NCI-H524 (cell line): Measurements from ENCODE around the gene NAGLU.

Source experiments
- DNase-seq, 2 experiments: peaks; one replicate each; lab custom pipeline; 2025; lab: John Stamatoyannopoulos, UW

The NAGLU gene

DNA sequence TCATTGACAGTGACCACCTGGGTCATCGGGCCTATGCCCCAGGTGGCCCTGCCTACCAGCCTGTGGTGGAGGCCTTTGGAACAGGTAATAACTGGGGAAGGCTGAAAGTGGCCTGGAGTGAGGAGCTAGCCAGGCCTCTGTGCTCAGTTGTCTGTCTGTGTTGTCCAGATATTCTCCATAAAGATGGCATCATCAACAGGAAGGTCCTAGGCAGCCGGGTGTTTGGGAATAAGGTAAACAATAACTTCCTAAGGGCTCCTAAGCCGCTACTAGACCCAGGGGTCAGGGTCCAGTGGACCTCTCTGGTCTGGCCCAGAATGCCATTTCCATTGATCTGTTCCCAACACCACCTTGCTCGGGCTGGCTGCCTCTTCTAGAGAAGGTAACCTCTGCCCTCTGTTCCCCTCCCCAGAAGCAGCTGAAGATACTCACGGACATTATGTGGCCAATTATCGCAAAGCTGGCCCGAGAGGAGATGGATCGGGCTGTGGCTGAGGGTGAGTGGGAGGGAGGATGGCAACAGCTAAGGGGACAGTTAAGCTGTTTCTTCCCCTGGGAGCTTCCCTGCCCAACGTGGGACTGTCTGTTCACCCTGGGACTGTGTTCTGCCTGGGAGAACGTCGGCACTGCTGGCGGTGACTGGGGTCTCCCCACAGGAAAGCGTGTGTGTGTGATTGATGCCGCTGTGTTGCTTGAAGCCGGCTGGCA is 28.9 kb downstream of the NAGLU start:
- no peak for DNase-seq

GRCh38 chr17:42565523-42566214 is 29.6 kb downstream of the NAGLU start:
- no peak for DNase-seq

GRCh38 chr17:42566215-42566882 is 30.3 kb downstream of the NAGLU start:
- DNase-seq = no peak

GRCh38 chr17:42566883-42567573 is 31.0 kb downstream of the NAGLU start, which contains the start of gene MLX:
Gene MLX, plus strand, starts transcription at chr17:42567100. Its CDS starts 25 bp downstream, at chr17:42567125.
- peak; percentile 92 to 96 for DNase-seq

DNA sequence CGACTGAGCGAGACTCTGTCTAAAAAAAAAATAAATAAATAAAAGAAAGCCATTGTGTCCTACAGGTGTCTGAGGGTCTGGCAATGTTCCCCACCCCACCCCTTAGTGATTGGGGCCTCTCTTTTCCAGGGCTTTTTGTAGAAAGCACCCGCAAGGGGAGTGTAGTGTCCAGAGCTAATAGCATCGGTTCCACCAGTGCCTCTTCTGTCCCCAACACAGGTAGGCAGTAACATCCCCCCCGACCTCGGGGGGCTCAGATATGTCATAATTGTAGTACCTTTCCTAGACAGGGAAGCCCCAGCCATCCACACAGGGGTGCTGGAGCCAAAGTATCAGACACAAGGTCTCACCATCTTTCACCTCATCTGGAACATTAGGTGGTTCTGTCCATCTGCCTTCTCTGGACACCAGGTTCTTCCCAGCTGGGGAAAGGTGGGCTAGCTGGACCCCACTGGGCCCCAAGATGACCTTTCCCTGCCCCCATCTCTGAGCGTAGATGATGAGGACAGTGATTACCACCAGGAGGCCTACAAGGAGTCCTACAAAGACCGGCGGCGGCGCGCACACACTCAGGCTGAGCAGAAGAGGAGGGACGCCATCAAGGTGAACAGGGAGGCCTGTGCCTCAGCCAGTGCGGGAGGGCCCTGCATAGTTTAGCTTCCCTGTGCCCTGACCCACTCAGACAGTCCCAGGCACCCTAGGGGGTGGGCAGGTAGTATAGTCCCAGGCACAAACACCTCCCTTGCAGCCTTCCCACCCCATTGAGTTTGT is 32.5 kb downstream of the NAGLU start:
- DNase-seq = no peak

DNA sequence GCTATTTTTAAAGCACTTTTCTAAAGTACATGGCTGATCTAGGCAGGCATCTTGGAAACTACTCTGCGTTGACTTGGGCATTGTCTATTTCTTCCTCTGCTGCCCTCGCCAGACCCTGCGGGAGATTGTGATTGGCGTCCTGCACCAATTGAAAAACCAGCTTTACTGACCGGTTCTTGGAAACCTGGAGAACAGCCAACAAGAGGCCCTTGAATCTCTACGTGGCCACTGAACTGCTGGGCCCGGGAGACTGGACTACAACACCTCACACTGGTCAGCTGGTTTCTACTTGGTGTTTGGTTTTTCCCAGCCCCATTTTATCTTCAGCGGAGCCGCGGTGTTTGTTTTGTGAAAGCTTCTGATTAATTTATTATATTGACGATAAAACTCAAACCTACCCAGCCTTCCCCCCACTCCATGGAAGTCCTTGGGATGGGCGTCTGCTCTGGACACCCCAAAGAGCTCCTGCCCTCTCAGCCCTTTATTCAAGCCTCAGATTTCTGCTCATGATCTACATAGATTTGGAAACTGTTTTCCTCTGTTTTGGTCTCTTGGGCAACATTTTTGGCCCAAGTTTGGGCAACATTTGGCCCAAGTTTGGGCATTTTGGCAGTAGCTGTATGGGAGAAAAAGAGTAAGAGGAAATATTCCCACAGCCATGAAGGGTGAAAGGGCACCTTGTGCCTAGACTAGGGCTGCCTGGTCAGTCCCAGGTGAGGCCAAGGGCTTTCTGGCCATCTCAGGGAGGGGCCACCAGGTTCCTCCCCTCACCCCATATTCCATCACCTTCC is 35.6 kb downstream of the NAGLU start:
- DNase-seq = no peak

DNA sequence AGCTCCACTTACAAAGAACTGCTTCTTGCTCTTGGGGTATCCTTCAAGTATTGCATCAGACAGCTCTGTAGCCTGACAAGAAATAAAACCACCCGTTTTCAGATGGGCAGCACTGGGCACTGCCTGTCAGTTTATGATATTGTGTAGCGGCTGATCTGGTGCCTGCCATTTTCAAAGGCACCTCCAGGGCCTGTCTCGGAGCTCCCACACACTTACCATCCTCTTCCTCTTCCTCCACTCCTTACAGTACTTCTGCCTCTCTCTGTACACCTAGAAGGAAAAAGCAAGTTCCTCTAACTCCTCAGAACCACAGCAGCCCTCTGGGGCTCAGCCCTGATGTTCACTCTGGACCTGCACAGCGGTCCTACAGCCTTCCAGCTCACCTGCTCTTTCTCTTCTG is 37.1 kb downstream of the NAGLU start:
- no peak for DNase-seq

- no peak for DNase-seq
These were observed 38.4 kb downstream of the NAGLU start for GRCh38 chr17:42574463-42574862.

DNA sequence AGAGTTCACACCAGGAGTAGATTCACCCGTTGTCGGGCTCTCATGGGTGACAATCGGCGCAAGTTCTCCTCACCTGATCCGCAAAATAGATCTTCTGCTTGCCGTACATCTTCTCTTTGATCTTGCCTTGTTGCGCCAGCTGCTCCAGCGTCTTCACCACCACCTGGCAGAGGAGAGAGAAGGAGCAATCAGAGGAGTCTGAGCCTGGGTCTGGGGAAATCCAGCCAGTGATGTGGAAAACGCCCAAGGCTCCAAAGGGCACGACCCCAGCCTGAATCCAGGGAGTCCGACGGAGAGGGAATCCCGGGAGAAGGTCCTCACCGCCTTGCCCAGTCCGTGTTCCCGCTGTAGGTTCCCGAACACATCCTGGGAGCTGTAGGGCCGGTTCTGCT is 41.1 kb downstream of the NAGLU start:
- peak; percentile 19 to 45 for DNase-seq

DNA sequence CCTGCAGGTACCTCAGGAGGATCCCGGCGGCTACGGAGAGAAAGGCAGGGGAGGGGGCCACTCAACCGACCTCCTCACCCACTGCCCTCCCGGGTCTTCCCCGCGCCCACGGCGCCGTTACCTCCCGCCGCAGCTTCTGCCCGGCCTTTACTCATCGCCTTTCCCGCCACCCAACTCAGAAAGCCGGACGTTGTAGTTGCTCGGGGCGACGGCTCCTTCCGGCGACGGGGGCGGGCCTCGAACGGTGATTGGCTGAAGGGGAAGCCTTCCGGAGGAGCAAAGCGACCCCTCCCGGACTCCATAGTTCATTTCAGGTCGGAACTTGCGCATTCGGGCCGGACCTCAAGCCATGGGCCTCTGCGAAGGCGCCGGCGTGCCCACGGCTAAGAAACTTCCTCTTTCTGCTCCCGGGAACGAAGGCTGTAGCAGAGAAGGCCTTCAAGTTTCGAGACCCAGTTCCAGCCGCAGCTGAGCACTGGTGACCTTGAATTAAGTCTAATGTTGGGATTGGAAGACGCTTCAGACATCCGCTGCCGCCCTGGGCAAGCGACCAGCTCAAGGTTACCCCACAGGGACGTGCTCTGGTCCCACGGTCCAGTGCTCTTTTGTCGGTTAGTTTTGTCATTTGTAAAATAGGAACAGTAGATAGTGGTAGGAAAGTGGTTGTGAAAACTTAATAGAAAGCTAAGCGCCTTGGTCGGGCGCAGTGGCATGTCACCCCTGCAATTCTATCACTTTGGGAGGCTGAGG is 41.7 kb downstream of the NAGLU start, which contains the start of gene PSMC3IP:
PSMC3IP (minus strand) TSS at position 198 of the 750 bp plus-strand sequence; CDS start at position 155, 43 bp downstream.
- peak; percentile 88 to 94 for DNase-seq

DNA sequence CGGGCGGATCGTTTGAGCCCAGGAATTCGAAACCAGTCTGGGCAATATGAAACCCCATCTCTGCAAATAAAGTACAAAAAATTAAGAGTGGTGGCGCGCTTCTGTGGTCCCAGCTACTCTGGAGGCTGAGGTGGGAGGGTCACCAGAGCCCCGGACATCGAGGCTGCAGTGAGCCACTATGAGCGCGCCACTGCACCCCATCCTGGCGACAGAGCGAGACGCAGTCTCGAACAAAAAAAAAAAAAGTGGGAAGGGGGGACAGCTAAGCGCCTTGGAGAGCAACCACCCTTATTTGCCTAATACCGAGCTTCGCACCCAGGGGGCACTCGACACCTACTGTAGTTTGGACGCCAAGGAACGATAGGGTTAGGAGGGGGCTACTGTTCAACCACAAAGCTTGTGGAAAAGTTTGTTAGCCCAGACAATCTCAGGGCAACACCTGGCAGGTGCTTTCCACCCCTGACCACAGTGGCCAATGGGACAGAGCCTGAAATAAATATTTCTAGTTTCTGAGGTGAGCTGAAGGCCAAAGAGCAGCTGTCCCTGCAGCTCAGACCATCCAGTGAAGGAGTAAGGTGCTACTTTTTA is 42.3 kb downstream of the NAGLU start:
- peak; percentile 76 to 92 for DNase-seq

GRCh38 chr17:42579794-42580551 is 43.9 kb downstream of the NAGLU start:
- DNase-seq = no peak

DNA sequence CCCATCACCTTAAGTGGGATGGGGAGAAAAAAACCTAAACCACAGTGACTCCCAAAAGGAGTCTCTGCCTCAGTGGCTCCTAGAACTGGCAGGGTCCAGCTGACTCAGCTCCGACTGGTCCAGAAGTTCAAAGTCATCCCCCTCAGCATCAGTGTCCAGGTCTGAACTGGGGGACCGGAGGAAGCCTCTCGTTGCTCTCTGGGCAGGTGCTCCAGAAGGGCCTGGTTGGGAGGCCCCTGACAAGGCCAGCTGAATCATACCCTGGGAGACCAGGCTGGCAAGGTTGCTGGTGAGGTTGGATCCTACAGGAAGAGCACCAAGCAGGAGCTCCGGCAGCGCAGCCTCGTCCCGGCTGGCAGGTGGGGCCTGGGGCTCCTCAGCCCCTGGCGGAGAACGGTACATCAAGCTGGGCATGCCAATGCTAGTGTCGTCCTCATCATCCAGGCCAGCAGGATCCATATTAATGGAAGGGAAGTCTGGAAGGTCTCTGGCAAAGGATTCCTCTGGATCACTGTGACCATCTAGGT is 45.8 kb downstream of the NAGLU start:
- no peak for DNase-seq

DNA sequence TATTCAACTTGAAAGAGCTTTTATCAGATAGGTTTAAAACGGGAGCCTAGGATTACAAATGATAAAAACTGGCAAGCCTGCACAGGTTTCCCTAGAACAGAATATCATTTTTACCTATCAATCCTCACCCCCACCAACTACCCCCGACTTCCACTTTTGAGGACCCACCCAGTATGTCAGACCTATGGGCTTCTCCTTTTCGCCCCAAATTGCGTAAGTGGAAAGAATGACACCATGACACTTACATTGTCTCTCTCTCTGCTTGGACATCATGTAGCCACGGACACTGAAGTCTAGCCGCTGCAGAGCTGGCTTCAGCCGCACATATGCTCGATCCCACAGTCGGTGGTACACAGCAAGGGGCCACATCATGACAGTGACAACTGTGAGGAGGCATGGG is 48.8 kb downstream of the NAGLU start:
- DNase-seq = no peak

DNA sequence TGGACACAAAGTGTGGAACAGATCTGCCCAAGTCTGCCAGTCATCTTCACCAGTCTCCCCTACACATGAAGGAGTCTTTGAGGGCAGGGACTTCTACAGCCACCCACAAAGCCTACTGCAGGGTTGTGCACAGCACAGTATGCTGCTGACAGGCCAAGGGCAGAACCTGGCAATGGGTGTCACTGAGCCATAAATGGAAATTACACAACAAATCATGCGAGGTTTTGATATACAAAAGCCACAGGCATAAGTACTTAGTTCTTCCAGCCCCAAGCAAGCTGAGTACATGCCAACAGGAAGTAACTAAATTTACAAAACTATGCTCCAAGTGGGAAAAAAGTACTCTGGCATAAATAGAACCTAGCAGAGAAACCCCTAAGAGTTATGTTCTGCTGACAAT is 49.3 kb downstream of the NAGLU start:
- DNase-seq = no peak

- DNase-seq = no peak
These were observed 50.6 kb downstream of the NAGLU start for GRCh38 chr17:42586514-42587230.

DNA sequence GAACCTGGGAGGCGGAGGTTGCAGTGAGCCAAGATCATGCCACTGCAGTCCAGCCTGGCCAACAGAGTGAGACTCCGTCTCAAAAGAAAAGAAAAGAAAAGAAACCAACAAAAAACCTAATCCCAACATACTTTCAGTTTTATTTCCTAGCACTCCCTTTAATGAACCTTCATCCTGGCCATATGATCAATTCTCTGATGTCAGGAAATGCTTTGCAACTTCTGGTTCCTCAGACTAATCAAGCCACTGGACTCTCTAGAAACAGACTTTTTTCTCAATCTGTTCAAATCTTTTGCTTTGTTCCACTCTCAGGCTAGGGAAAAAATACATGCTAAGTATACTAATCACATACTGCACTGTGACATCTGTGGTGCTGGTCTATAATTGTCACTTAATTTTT is 54.8 kb downstream of the NAGLU start:
- DNase-seq = no peak

GRCh38 chr17:42591411-42591810 is 55.4 kb downstream of the NAGLU start:
- DNase-seq = no peak
